ENCODE data around the gene DGKI. TPM values are rescaled to one million over a fixed set of nuclear protein-coding genes. Genes with fewer than 3 reads are reported as not detected.

The DGKI gene
- total RNA-seq, 2 experiments from 2014 or later, result 0.46 TPM; not detected in 1

DNA sequence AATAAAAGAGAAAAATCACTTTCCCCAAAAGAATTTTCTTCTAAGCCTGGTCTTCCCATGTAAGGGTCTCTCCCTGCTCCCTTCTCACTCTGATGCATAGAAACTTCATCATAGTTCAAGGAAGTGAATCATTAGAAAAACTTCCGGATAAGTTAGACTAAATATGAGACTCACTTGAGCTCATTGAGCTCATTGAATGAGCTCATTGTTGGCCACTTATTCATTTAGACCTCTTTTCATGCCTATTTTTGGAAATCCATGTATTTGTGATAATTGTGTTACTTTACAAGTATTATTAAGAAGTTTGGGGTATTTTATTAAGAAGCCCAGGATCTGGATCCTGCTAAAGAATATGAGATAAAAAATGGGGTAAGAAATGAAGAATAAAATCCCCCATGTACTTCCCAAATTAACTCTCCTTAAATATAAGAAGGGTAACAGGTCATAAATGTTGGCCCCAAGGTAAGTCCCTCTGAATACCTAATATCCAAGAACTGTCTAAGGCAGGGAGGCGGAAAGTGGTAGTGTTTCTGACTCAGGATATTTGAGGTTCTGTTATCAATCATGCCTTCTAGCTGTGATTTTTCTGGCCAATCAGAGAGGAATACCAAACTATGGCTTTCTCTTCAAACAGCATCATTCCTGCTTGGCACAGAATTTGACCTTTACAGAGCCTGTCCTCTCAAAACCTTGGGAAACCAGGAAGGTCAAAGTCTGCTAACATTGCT, 266.7 kb downstream of the DGKI start:
- no peak for TF ChIP-seq EZH2phosphoT487 (IDR thresholded peaks at IDR 0.05; ENCODE audit: borderline replicate concordance, low read depth, low read length)
- TF ChIP-seq, protein P1, sequence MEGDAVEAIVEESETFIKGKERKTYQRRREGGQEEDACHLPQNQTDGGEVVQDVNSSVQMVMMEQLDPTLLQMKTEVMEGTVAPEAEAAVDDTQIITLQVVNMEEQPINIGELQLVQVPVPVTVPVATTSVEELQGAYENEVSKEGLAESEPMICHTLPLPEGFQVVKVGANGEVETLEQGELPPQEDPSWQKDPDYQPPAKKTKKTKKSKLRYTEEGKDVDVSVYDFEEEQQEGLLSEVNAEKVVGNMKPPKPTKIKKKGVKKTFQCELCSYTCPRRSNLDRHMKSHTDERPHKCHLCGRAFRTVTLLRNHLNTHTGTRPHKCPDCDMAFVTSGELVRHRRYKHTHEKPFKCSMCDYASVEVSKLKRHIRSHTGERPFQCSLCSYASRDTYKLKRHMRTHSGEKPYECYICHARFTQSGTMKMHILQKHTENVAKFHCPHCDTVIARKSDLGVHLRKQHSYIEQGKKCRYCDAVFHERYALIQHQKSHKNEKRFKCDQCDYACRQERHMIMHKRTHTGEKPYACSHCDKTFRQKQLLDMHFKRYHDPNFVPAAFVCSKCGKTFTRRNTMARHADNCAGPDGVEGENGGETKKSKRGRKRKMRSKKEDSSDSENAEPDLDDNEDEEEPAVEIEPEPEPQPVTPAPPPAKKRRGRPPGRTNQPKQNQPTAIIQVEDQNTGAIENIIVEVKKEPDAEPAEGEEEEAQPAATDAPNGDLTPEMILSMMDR (conservative IDR thresholded peaks at IDR 0.05; ENCODE audit: low read length), result no peak
- Histone ChIP-seq H3K9me3 (ENCODE audit: low read length) (no peaks in the 10 kb centered on the region), H2AFZ (ENCODE audit: low read length) (no peak overlapping the region), H4K20me1 (ENCODE audit: insufficient read depth, low read length) (no peaks in the 10 kb centered on the region), H3K4me2 (ENCODE audit: low read length) (no peak overlapping the region), H3K4me1 (ENCODE audit: insufficient read depth, low read length, poor library complexity, severe bottlenecking) (no peaks in the 10 kb centered on the region), H3K4me3 (ENCODE audit: low read depth, low read length, poor library complexity, severe bottlenecking) (no peak overlapping the region), H3K9me2 (ENCODE audit: insufficient read depth, low read length) (no peaks in the 10 kb centered on the region), H3K36me3 (ENCODE audit: insufficient read depth, low read length) (no peaks in the 10 kb centered on the region), H3K79me2 (ENCODE audit: insufficient read depth, low read depth, low read length) (no peaks in the 10 kb centered on the region), H3K27ac (ENCODE audit: low read depth, low read length, poor library complexity, severe bottlenecking) (no peak overlapping the region)
- no peak for DNase-seq (ENCODE audit: low spot score)
- BruUV-seq (replicated peaks), result no TSS peak
- ChIA-PET CTCF (ENCODE audit: unreplicated experiment) (no interaction called here), POLR2A (no interaction called here)
- intact Hi-C loops (cut with micrococcal nuclease; ENCODE audit: unreplicated experiment), result no loop called here

DNA sequence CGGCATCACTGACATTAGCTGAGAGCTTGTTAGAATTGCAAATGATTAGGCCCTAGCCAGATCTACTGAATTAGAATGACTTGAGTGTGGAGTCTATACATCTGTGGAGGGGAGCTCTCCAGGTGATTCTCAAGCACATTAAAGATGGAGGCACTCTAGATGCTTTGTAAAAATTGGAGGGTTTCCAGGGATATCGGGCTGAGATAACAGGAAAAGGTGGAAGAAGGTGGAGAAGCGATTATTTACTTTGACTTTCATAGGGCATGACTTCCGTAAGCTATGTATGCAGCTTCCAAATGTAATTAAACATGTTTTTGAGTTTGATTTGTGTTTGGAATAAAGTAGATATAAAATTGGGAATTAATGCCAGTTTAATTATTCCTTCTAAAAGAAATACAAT, 268.2 kb downstream of the DGKI start:
- ChIA-PET CTCF (ENCODE audit: unreplicated experiment) (no interaction called here), POLR2A (interaction anchor here (0.6 to 1.2 kb wide), 3 partner anchors 14 to 1464 kb away, joined by 3 to 6 read pairs (median 4); no protein-coding TSS in a partner anchor)
- H3K4me1 ChIP-seq (ENCODE audit: insufficient read depth, low read length, poor library complexity, severe bottlenecking), result no peaks in the 10 kb centered on the region
- TF ChIP-seq EZH2phosphoT487 (IDR thresholded peaks at IDR 0.05; ENCODE audit: borderline replicate concordance, low read depth, low read length), result no peak
- TF ChIP-seq, protein P1 (conservative IDR thresholded peaks at IDR 0.05; ENCODE audit: low read length), result no peak
- DNase-seq (ENCODE audit: low spot score), result no peak
- intact Hi-C loops (cut with micrococcal nuclease; ENCODE audit: unreplicated experiment), result no loop called here
- no peaks in the 10 kb centered on the region for H3K9me2 ChIP-seq (ENCODE audit: insufficient read depth, low read length)
- H3K9me3 ChIP-seq (ENCODE audit: low read length), result no peaks in the 10 kb centered on the region
- no peaks in the 10 kb centered on the region for H3K79me2 ChIP-seq (ENCODE audit: insufficient read depth, low read depth, low read length)
- H3K4me2 ChIP-seq (ENCODE audit: low read length), result no peak overlapping the region
- H3K36me3 ChIP-seq (ENCODE audit: insufficient read depth, low read length), result no peaks in the 10 kb centered on the region
- no peaks in the 10 kb centered on the region for H4K20me1 ChIP-seq (ENCODE audit: insufficient read depth, low read length)
- BruUV-seq (replicated peaks), result no TSS peak
- no peak overlapping the region for H2AFZ ChIP-seq (ENCODE audit: low read length)
- no peak overlapping the region for H3K4me3 ChIP-seq (ENCODE audit: low read depth, low read length, poor library complexity, severe bottlenecking)
- H3K27ac ChIP-seq (ENCODE audit: low read depth, low read length, poor library complexity, severe bottlenecking), result no peak overlapping the region

DNA sequence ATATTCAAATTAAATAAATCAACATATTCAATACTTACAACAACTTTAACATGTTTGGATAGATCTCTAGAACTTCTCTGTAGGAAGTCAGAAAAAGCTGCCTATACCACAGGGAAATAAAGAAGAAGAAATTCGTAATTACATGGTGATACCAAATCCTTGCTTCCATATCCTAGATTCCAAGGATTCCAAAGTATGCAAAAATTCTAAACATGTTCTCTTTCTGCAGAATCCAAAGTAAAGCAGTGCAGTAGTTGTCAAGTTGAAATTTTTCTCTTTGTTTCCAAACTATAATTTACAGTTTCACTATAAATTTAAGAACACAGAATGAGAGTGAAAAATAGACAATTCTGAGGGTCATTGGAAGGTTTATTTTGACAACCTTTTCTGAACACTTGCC, 269.6 kb downstream of the DGKI start:
- DNase-seq (ENCODE audit: low spot score), result no peak
- Histone ChIP-seq H3K36me3 (ENCODE audit: insufficient read depth, low read length) (no peaks in the 10 kb centered on the region), H3K27ac (ENCODE audit: low read depth, low read length, poor library complexity, severe bottlenecking) (no peak overlapping the region), H4K20me1 (ENCODE audit: insufficient read depth, low read length) (no peaks in the 10 kb centered on the region), H3K9me2 (ENCODE audit: insufficient read depth, low read length) (no peaks in the 10 kb centered on the region), H3K4me3 (ENCODE audit: low read depth, low read length, poor library complexity, severe bottlenecking) (no peak overlapping the region), H3K9me3 (ENCODE audit: low read length) (no peaks in the 10 kb centered on the region), H2AFZ (ENCODE audit: low read length) (no peak overlapping the region), H3K79me2 (ENCODE audit: insufficient read depth, low read depth, low read length) (no peaks in the 10 kb centered on the region), H3K4me2 (ENCODE audit: low read length) (no peak overlapping the region), H3K4me1 (ENCODE audit: insufficient read depth, low read length, poor library complexity, severe bottlenecking) (no peaks in the 10 kb centered on the region)
- ChIA-PET CTCF (ENCODE audit: unreplicated experiment) (no interaction called here), POLR2A (no interaction called here)
- TF ChIP-seq EZH2phosphoT487 (IDR thresholded peaks at IDR 0.05; ENCODE audit: borderline replicate concordance, low read depth, low read length), result no peak
- TF ChIP-seq, protein P1 (conservative IDR thresholded peaks at IDR 0.05; ENCODE audit: low read length), result no peak
- no TSS peak for BruUV-seq (replicated peaks)
- intact Hi-C loops (cut with micrococcal nuclease; ENCODE audit: unreplicated experiment), result no loop called here
